Left ventricle myocardium superior (tissue), 1 donor: Measurements from ENCODE around the gene ATXN10. TPM values are rescaled to one million over a fixed set of nuclear protein-coding genes. Genes with fewer than 3 reads are reported as not detected.
A peak's percentile ranks its signal among the peaks of the same experiment; 100 is the strongest.

Experiments used
- ATAC-seq: fragments of 200-7000 bp; cut with Tn5 transposase; one replicate; pipeline ENCODE4 v1.9.1; 2020; ENCODE audit warnings: mild to moderate bottlenecking, moderate library complexity
- DNase-seq: peaks from one replicate; pipeline ENCODE4 v3.0.0-alpha.2; 2020
- intact Hi-C: fragments of 100-400 bp; cut with micrococcal nuclease; formaldehyde crosslinking; loops from one replicate; pipeline ENCODE4 v1.11.0; 2022
- total RNA-seq: library from RNA; stranded (reverse); fragmentation: NEBNext Ultra II Directional; extraction: Animal tissue kit (Norgen Biotek cat#: 25700); gene quantifications from one replicate; pipeline ENCODE4 v1.2.1, GENCODE V29; 2021
- donor health status: DM: no; HTN: yes; CAD: no; lungs with severe emphysema.

The ATXN10 gene
- total RNA-seq, 1 donor from 2014 or later, result 142 TPM

- DNase-seq (no peak), ATAC-seq (no peak)
- intact Hi-C loops, result no loop called here
These were observed 162.0 kb downstream of the ATXN10 start for GRCh38 chr22:45833613-45834012.

- ATAC-seq, result no peak
- intact Hi-C loops, result no loop called here
- DNase-seq, result no peak
These were observed 162.6 kb downstream of the ATXN10 start for GRCh38 chr22:45834241-45834640.

- ATAC-seq (no peak), DNase-seq (no peak)
- intact Hi-C loops, result no loop called here
These were observed 163.2 kb downstream of the ATXN10 start for GRCh38 chr22:45834795-45835194.

- no peak for ATAC-seq
- intact Hi-C loops, result no loop called here
- no peak for DNase-seq
These were observed 165.0 kb downstream of the ATXN10 start for GRCh38 chr22:45836418-45837169.

GRCh38 chr22:45837508-45837907 is 165.9 kb downstream of the ATXN10 start:
- intact Hi-C loops, result no loop called here
- peak; percentile 50 for ATAC-seq

GRCh38 chr22:45838305-45838887 is 166.8 kb downstream of the ATXN10 start:
- intact Hi-C loops, result no loop called here
- ATAC-seq (peak; percentile 75), DNase-seq (no peak)

More at GRCh38 chr22:45837508-45837907, 165.9 kb downstream of the ATXN10 start:
- no peak for DNase-seq

GRCh38 chr22:45840483-45840882 is 168.8 kb downstream of the ATXN10 start:
- ATAC-seq, result no peak
- intact Hi-C loops, result no loop called here
- DNase-seq, result no peak

GRCh38 chr22:45842291-45842991 is 170.8 kb downstream of the ATXN10 start:
- DNase-seq, result no peak
- no peak for ATAC-seq
- intact Hi-C loops, result no loop called here

- DNase-seq (no peak), ATAC-seq (no peak)
- intact Hi-C loops, result no loop called here
These were observed 171.4 kb downstream of the ATXN10 start for GRCh38 chr22:45843031-45843430.

- intact Hi-C loops, result no loop called here
These were observed 172.4 kb downstream of the ATXN10 start for GRCh38 chr22:45843986-45844385.

GRCh38 chr22:45845076-45845487 is 173.4 kb downstream of the ATXN10 start:
- ATAC-seq, result no peak
- intact Hi-C loops, result no loop called here
- no peak for DNase-seq

More at GRCh38 chr22:45843986-45844385, 172.4 kb downstream of the ATXN10 start:
- DNase-seq (no peak), ATAC-seq (no peak)

GRCh38 chr22:45846952-45847351 is 175.3 kb downstream of the ATXN10 start:
- ATAC-seq (no peak), DNase-seq (no peak)
- intact Hi-C loops, result no loop called here

GRCh38 chr22:45848904-45849303 is 177.3 kb downstream of the ATXN10 start:
- intact Hi-C loops, result no loop called here
- DNase-seq (no peak), ATAC-seq (no peak)

- intact Hi-C loops, result no loop called here
These were observed 181.2 kb downstream of the ATXN10 start for GRCh38 chr22:45852826-45853225.

GRCh38 chr22:45855961-45856360 is 184.3 kb downstream of the ATXN10 start:
- DNase-seq, result no peak
- ATAC-seq, result no peak
- intact Hi-C loops, result no loop called here

More at GRCh38 chr22:45852826-45853225, 181.2 kb downstream of the ATXN10 start:
- DNase-seq (no peak), ATAC-seq (no peak)

GRCh38 chr22:45857519-45857918 is 185.9 kb downstream of the ATXN10 start:
- ATAC-seq, result no peak
- no peak for DNase-seq
- intact Hi-C loops, result no loop called here

GRCh38 chr22:45859231-45860161 is 187.9 kb downstream of the ATXN10 start:
- intact Hi-C loops, result no loop called here
- no peak for ATAC-seq
- DNase-seq, result no peak

GRCh38 chr22:45860201-45860600 is 188.6 kb downstream of the ATXN10 start:
- ATAC-seq (no peak), DNase-seq (no peak)
- intact Hi-C loops, result no loop called here

GRCh38 chr22:45861259-45861658 is 189.6 kb downstream of the ATXN10 start:
- DNase-seq (no peak), ATAC-seq (no peak)
- intact Hi-C loops, result no loop called here
